Activated CD4-positive, alpha-beta T cell treated with anti-CD3 and anti-CD28 coated beads, Interleukin-2, amount 10 ng/mL, durations not matched to agents 7 days and 5 days (primary cell): ENCODE data around the gene BCL7A. TPM values are rescaled to one million over a fixed set of nuclear protein-coding genes. Genes with fewer than 3 reads are reported as not detected.
"Not testable (repeated sequence)": the region's sequence is repeated elsewhere in the genome, so short reads cannot be mapped to it uniquely, and the experiment has no call there.

Source experiments
- CTCF ChIA-PET: fragments of 350-600 bp; sonication (Branson Sonifier 250); formaldehyde crosslinking; loops from one replicate; lab custom pipeline; 2021; ENCODE audit warnings: antibody characterized with exemption; lab: Charles Lee
- POLR2A ChIA-PET: fragments of 350-600 bp; sonication (Branson Sonifier 250); formaldehyde crosslinking; loops from one replicate; lab custom pipeline; 2021; ENCODE audit warnings: antibody characterized with exemption; lab: Charles Lee
- DNase-seq: peaks from one replicate; pipeline ENCODE4 v3.0.0-alpha.2; 2020
- H3K27ac Mint-ChIP-seq: one replicate; pipeline ENCODE4 v1.8.0; 2021; ENCODE audit warnings: mild to moderate bottlenecking, moderate library complexity, mixed read lengths
- H3K27me3 Mint-ChIP-seq: one replicate; pipeline ENCODE4 v1.8.0; 2021; ENCODE audit warnings: mixed read lengths
- H3K36me3 Mint-ChIP-seq: one replicate; pipeline ENCODE4 v1.8.0; 2021; ENCODE audit warnings: low read depth, mixed read lengths
- H3K4me1 Mint-ChIP-seq: one replicate; pipeline ENCODE4 v1.8.0; 2021; ENCODE audit warnings: mixed read lengths
- H3K4me3 Mint-ChIP-seq: one replicate; pipeline ENCODE4 v1.8.0; 2021; ENCODE audit warnings: mild to moderate bottlenecking, moderate library complexity, mixed read lengths
- H3K9me3 Mint-ChIP-seq: one replicate; pipeline ENCODE4 v1.8.0; 2021; ENCODE audit warnings: mixed read lengths
- total RNA-seq, 2 experiments: library from RNA; stranded (reverse); gene quantifications; one replicate each; pipeline ENCODE4 v1.2.3, GENCODE V29; 2021

The BCL7A gene
- total RNA-seq, result 1 to 10 TPM; 8.5 to 8.7 TPM

DNA sequence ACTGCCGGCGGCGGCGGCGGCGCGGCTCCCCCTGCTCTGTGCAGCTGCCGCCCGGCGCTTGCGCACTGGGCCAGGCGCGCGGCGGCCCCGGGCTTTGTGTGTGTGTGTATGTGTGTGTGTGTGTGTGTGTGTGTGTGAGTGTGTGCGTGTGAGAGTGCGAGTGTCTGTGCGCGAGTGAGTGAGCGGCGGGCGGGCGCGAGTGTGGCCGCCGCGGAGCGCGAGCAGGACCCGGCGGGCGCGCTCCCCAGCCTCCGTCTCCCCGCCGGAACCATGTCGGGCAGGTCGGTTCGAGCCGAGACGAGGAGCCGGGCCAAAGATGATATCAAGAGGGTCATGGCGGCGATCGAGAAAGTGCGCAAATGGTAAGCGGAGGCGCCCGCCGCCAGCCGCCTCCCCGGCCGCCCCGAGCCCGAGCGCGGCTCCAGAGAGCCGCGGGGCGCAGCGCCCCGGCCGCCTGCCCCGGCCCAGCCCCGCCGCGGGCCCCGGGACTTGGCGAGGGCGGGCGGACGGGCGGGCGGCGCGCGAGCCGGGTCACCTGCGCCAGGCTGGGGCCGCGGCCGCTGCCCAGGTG is at the start of gene BCL7A:
Gene BCL7A (plus strand): TSS at position 63 of the 571 bp plus-strand sequence. CDS start 208 bp downstream, at position 271.
- Mint-ChIP-seq H3K27ac (peak within 1 kb of the TSS; percentile 89), H3K4me1 (peaks cover 16% of the 10 kb centered on the region), H3K4me3 (peak within 1 kb of the TSS; percentile 89), H3K9me3 (peaks cover 12% of the 10 kb centered on the region), H3K27me3 (peaks cover 19% of the 10 kb centered on the region), H3K36me3 (peaks cover 6% of the 10 kb centered on the region)
- ChIA-PET POLR2A (no interaction called here), CTCF (no interaction called here)
- peak; percentile 65 for DNase-seq

DNA sequence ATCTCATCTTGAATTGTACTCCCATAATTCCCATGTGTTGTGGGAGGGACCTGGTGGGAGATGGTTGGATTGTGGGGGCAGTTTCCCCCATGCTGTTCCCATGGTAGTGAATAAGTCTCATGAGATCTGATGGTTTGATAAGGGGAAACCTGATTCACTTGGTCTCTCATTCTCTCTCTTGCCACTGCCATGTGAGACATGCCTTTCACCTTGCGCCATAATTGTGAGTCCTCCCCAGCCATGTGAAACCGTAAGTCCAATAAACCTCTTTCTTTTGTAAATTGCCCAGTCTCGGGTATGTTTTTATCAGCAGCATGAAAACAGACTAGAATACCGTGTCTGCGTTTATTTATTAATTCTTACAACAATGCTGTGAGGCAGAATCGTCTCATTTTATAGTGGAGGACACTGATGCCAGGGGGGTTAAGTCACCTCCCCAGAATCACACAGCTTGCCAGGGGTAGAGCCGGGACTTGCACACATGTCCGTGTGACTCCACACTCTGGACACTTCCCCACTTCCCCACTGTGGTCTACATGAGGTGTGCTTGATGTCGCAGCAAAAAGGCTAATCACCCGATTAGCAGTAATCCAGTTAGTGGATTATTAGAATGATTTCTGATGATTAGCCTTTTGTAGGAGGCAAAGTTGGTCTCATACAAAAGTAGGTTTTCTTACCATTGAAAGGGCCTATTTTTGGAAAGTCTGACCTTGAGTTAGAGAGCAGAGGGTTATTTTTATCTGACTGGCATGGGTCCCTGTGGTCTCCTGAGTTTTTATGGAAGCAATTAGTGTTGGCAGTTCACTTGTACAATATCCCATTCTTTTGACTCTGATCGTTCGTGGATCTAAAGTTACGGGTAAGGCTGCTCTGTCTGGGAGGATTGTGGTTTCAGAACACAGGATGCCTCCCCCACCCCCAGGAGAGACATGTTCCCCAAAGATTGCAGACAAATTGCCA is 47.4 kb upstream of the BCL7A start:
- Mint-ChIP-seq H3K4me3 (no peak overlapping the region), H3K9me3 (peaks cover 21% of the 10 kb centered on the region), H3K27ac (no peak overlapping the region), H3K36me3 (peaks cover 2% of the 10 kb centered on the region), H3K27me3 (peaks cover 8% of the 10 kb centered on the region), H3K4me1 (no peaks in the 10 kb centered on the region)
- no peak for DNase-seq
- ChIA-PET CTCF (interaction anchor here (0.6 kb wide), 1 partner anchor 258 kb away, joined by 3 read pairs; no protein-coding TSS in a partner anchor), POLR2A (no interaction called here)

DNA sequence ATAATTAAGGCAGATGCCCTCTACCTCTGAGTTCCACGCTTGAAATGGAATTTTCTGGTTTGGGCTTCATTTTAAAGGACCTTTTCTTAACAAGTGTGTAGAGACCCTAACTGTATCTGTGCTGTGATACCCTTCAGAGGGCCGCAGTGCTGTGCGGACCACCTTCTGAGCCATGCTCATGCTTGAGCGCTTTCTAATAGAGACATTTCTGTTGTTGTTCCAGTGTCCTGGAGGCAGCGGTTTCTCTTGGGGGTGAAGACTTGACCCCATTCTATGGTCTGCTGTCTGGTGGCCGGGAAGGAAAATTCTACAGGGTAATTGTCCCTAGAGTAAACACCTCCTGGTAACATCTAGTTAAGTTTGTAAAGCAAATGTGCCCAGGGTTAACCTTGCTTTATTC is 46.7 kb upstream of the BCL7A start:
- Mint-ChIP-seq H3K27me3 (peaks cover 8% of the 10 kb centered on the region), H3K27ac (no peak overlapping the region), H3K4me3 (no peak overlapping the region), H3K36me3 (peaks cover 2% of the 10 kb centered on the region), H3K9me3 (peaks cover 21% of the 10 kb centered on the region), H3K4me1 (no peaks in the 10 kb centered on the region)
- DNase-seq, result no peak
- ChIA-PET CTCF (interaction anchor here (0.6 kb wide), 1 partner anchor 159 kb away, joined by 3 read pairs; no protein-coding TSS in a partner anchor), POLR2A (no interaction called here)

DNA sequence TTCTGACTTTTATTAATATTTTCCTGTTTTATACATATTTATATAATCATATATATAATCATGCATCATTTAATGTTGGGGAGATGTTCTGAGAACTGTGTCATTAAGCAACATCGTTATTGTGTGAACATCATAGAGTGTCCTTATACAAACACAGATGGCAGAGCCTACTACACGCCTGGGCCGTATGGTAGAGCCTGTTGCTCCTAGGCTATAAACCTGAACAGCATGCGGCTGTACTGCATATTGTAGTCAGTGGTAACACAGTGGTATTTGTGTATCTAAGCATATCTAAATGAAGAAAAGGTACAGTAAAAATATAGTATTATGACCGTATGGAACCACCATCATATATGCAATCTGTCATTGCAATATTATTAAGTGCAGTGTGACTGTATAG is 44.7 kb upstream of the BCL7A start:
- peaks cover 8% of the 10 kb centered on the region for H3K27me3 Mint-ChIP-seq
- peaks cover 19% of the 10 kb centered on the region for H3K9me3 Mint-ChIP-seq
- H3K4me3 Mint-ChIP-seq, result no peak overlapping the region
- H3K4me1 Mint-ChIP-seq, result no peaks in the 10 kb centered on the region
- no peak overlapping the region for H3K27ac Mint-ChIP-seq
- no peak for DNase-seq
- peaks cover 2% of the 10 kb centered on the region for H3K36me3 Mint-ChIP-seq
- CTCF ChIA-PET, result no interaction called here
- POLR2A ChIA-PET, result no interaction called here

DNA sequence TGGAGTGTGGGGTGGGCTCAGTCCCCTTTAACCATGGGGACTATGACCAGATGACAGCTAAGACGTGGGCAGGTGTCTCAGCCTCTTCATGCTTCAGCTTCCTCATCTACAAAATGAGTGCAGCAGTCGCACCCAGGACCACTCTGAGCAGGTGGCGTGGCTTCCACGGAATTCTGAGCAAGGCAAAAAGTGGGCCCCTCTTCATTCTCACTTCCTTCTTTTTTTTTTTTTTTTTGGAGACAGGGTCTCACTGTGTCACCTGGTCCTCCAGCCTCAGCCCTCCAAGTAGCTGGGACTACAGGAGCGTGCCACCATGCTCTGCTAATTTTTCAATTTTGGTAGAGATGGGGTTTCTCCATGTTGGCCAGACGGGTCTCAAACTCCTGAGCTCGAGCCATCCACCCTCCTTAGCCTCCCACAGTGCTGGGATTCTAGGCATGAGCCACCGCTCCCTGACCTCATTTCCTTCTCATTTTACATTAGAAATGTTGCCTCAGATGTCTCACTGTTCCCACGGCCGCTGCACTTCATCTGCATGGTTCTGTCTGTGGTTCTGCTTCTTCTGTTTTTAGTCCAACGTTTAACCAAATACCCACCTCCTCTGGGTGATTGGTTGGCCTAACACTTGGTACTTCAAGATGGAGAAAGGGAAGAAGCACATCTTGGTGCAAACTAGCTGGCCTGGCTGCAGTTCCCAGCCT is 41.3 kb upstream of the BCL7A start:
- Mint-ChIP-seq H3K9me3 (no peaks in the 10 kb centered on the region), H3K4me1 (peaks cover 7% of the 10 kb centered on the region), H3K4me3 (no peak overlapping the region), H3K36me3 (no peaks in the 10 kb centered on the region), H3K27ac (no peak overlapping the region), H3K27me3 (peaks cover 2% of the 10 kb centered on the region)
- DNase-seq, result no peak
- POLR2A ChIA-PET, result no interaction called here
- CTCF ChIA-PET, result interaction anchor here (1.0 to 1.7 kb wide), 5 partner anchors 10 to 629 kb away, joined by 3 to 5 read pairs (median 3); partner anchors contain the start of gene CFAP251

DNA sequence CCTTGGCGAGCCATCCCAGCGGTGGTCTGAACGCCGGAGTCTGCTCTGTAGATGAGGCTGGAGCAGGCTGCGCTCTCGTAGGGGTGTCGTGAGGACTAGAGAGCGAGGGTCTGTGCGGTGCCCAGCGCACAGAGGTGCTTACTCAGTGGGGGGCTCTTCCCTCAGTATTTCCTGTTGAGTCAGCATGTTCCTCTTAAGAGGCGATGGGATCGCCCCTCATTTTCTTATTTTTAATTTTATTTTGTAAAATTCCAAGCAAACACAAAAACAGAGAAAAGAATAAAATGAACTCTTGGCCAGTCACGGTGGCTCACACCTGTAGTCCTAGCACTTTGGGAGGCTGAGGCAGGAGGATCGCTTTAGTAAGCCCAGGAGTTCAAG is 40.8 kb upstream of the BCL7A start:
- peaks cover 7% of the 10 kb centered on the region for H3K4me1 Mint-ChIP-seq
- H3K9me3 Mint-ChIP-seq, result no peaks in the 10 kb centered on the region
- ChIA-PET POLR2A (no interaction called here), CTCF (interaction anchor here (1.0 to 1.5 kb wide), 4 partner anchors 11 to 630 kb away, joined by 3 to 4 read pairs (median 3); no protein-coding TSS in a partner anchor)
- no peak for DNase-seq
- H3K36me3 Mint-ChIP-seq, result no peaks in the 10 kb centered on the region
- H3K4me3 Mint-ChIP-seq, result no peak overlapping the region
- H3K27me3 Mint-ChIP-seq, result no peaks in the 10 kb centered on the region
- no peak overlapping the region for H3K27ac Mint-ChIP-seq

DNA sequence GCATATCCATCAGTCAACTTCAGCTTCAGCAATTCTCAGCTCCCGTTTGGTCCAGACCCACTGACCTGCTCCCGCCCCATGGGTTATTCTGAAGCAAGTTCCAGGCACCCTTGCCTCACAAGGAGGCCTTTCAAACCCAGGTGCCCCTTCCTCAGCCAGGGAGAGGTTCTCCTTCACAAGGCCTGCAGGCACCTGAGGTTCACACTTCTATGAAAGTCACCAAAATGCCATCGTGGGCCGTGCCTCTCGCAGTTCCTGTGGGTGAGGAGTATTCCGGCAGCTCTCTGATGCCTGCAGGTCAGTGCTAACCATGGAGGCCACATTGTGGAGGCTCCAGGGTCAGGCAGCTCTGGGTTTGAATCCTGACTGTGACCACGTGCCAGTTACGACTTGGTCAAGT is 40.2 kb upstream of the BCL7A start:
- Mint-ChIP-seq H3K9me3 (no peaks in the 10 kb centered on the region), H3K27me3 (no peaks in the 10 kb centered on the region), H3K4me1 (peaks cover 7% of the 10 kb centered on the region), H3K36me3 (no peaks in the 10 kb centered on the region), H3K4me3 (no peak overlapping the region), H3K27ac (no peak overlapping the region)
- ChIA-PET CTCF (interaction anchor here (0.6 to 1.5 kb wide), 3 partner anchors 10 to 19 kb away, joined by 3 to 4 read pairs (median 3); no protein-coding TSS in a partner anchor), POLR2A (no interaction called here)
- DNase-seq, result no peak

DNA sequence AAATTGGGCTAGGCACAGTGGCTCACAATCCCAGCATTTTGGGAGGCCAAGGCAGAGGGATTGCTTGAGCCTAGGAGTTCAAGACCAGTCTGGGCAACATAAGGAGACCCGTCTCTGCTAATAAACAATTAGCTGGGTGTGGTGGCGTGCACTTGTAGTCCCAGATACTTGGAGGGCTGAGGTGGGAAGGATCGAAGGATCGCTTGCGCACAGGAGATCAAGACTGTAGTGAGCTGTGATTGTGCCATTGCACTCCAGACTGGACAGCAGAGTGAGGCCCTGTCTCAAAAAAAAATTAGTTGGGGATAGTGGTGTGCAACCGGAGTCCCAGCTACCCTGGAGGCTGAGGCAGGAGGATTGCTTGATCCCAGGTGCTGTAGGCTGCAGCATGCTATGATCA is 38.7 kb upstream of the BCL7A start:
- CTCF ChIA-PET, result interaction anchor here (0.6 to 0.9 kb wide), 2 partner anchors 107 to 1767 kb away, joined by 3 read pairs; no protein-coding TSS in a partner anchor
- no peaks in the 10 kb centered on the region for H3K36me3 Mint-ChIP-seq

DNA sequence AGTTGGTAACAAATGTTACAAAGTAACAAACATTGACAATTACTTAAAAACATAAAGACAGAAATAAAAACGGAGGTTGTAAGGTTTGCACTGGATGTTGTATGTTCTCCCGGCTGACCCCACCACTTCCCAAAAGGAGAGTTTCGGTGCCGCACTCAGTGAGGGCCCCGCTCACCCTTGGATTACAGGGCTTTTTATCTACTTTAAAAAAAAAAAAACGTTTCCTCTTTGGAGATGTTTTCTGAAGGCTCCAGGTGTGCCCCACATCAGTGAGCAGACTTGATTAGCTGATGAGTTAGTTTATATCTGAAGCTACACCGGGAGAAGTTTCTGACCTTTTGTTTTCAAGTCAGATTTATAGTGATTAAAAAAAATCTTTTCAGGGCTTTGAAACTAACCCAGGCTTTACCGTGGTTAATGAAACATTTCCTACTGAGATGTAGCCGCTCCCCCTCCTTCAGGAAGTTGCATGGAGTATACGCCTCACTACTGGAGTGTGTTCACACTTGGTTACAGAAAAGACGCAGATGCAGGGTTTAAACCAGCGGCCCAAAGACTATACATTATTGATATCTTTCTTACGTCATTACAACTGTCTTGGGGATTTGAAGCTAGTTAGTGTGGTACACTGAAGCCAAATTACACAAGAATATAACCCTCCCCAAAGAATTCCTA is 38.0 kb upstream of the BCL7A start:
- no peaks in the 10 kb centered on the region for H3K36me3 Mint-ChIP-seq
- ChIA-PET CTCF (interaction anchor here (0.6 to 1.4 kb wide), 5 partner anchors 22 to 1766 kb away, joined by 3 read pairs; no protein-coding TSS in a partner anchor), POLR2A (no interaction called here)
- peaks cover 7% of the 10 kb centered on the region for H3K4me1 Mint-ChIP-seq
- no peaks in the 10 kb centered on the region for H3K9me3 Mint-ChIP-seq
- H3K27ac Mint-ChIP-seq, result no peak overlapping the region
- H3K27me3 Mint-ChIP-seq, result no peaks in the 10 kb centered on the region
- H3K4me3 Mint-ChIP-seq, result no peak overlapping the region
- no peak for DNase-seq

More for the DNA sequence above, 38.7 kb upstream of the BCL7A start:
- DNase-seq, result no peak
- peaks cover 7% of the 10 kb centered on the region for H3K4me1 Mint-ChIP-seq
- H3K27me3 Mint-ChIP-seq, result no peaks in the 10 kb centered on the region
- POLR2A ChIA-PET, result no interaction called here
- no peak overlapping the region for H3K27ac Mint-ChIP-seq
- H3K9me3 Mint-ChIP-seq, result no peaks in the 10 kb centered on the region
- H3K4me3 Mint-ChIP-seq, result no peak overlapping the region

DNA sequence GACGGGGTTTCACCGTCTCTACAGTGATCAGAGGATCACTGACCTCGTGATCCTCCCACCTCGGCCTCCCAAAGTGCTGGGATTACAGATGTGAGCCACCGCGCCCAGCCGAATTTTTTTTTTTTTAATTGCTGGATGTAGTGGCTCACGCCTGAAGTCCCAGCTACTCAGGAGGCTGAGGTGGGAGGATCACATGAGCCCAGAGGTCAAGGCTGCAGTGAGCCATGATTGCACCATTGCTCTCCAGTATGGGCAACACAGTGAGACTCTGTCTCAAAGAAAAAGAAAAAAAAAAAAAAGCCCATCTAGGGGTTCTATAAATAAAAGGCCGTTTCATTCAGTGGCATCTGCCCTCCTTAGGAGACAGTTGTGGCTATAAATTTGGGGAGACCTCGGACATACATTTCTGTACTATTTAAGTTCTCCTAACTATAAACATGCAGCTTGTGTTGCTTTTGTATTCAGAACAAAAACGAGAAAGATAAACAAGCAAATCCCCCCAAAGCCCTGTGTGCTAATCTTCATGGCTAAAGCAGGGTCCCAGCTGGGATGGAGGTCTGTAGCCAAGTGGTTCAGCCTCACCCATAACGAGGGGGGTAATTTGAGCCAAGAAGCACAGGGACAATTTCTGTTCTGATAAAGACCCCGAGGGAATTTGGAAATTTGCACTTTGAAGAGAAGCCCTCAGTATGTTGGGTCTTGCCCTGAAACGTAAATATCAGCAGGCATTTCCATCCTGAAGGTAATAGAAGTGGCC is 35.0 kb upstream of the BCL7A start:
- Mint-ChIP-seq H3K4me3 (no peak overlapping the region), H3K4me1 (peaks cover 7% of the 10 kb centered on the region), H3K27ac (no peak overlapping the region), H3K27me3 (no peaks in the 10 kb centered on the region), H3K36me3 (no peaks in the 10 kb centered on the region), H3K9me3 (no peaks in the 10 kb centered on the region)
- DNase-seq, result no peak
- ChIA-PET CTCF (interaction anchor here (0.6 to 0.7 kb wide), 3 partner anchors 128 to 458 kb away, joined by 4 read pairs; partner anchors contain the start of gene HPD), POLR2A (no interaction called here)

DNA sequence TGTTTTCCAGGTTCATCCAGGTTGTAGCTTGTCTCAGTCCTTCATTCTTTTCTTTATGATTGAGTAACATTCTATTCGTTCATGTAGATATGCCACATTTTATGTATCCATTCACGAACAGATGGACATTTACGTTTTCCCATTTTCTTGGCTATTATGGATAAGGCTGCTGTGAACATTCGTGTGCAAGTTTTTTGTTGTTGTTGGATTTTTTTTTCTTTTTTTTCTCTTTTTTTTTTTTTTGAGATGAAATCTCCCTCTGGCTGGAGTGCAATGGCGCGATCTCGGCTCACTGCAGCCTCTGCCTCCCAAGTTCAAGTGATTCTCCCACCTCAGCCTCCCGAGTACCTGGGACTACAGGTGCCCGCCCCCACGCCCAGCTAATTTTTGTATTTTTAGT is 33.2 kb upstream of the BCL7A start:
- DNase-seq, POLR2A ChIA-PET, H3K9me3 Mint-ChIP-seq, H3K27me3 Mint-ChIP-seq, H3K36me3 Mint-ChIP-seq, H3K27ac Mint-ChIP-seq, H3K4me3 Mint-ChIP-seq: not testable (repeated sequence)
- CTCF ChIA-PET, result interaction anchor here (0.6 kb wide), 2 partner anchors 22 to 562 kb away, joined by 3 to 5 read pairs; no protein-coding TSS in a partner anchor
- peaks cover 14% of the 10 kb centered on the region for H3K4me1 Mint-ChIP-seq
